Measurements from ENCODE around the gene ACTN4.
A peak's percentile ranks its signal among the peaks of the same experiment; 100 is the strongest.

Gene ACTN4

GRCh38 chr19:38619361-38620174, 27.9 kb upstream of the ACTN4 start:
- H3K27me3 ChIP-seq (ENCODE audit: insufficient read depth, low read length, poor library complexity): no peaks in the 10 kb centered on the region
- H3K4me3 ChIP-seq (ENCODE audit: low read depth in 1 of 2, low read length in 2 of 2): peak overlapping the region; percentile 56 to 86
- DNase-seq (no peak), ATAC-seq (ENCODE audit: insufficient read depth, low read depth) (peak; percentile 1; the same call in 2 of the 3 replicates)
- peak overlapping the region; percentile 99 for H3K4me2 ChIP-seq (ENCODE audit: insufficient read depth, low read length)
- H3K79me2 ChIP-seq (ENCODE audit: insufficient read depth, low read length): peaks cover 59% of the 10 kb centered on the region
- peak overlapping the region; percentile 88 for H3K27ac ChIP-seq (ENCODE audit: low read length)
- peak overlapping the region; percentile 81 for H2AFZ ChIP-seq (ENCODE audit: low read depth, low read length)
- H3K9me3 ChIP-seq (ENCODE audit: insufficient read depth, low read length, severe bottlenecking): no peaks in the 10 kb centered on the region
- peak overlapping the region; percentile 93 for H3K9ac ChIP-seq (ENCODE audit: low read depth, low read length)
- peaks cover 46% of the 10 kb centered on the region for H3K36me3 ChIP-seq (ENCODE audit: insufficient read depth, low read length)
- H3K4me1 ChIP-seq (ENCODE audit: insufficient read depth, low read length): peaks cover 48% of the 10 kb centered on the region
- no peak for TF ChIP-seq EZH2 (IDR thresholded peaks at IDR 0.05; ENCODE audit: borderline replicate concordance, low read depth, low read length, severe bottlenecking)
- TF ChIP-seq, protein P1, sequence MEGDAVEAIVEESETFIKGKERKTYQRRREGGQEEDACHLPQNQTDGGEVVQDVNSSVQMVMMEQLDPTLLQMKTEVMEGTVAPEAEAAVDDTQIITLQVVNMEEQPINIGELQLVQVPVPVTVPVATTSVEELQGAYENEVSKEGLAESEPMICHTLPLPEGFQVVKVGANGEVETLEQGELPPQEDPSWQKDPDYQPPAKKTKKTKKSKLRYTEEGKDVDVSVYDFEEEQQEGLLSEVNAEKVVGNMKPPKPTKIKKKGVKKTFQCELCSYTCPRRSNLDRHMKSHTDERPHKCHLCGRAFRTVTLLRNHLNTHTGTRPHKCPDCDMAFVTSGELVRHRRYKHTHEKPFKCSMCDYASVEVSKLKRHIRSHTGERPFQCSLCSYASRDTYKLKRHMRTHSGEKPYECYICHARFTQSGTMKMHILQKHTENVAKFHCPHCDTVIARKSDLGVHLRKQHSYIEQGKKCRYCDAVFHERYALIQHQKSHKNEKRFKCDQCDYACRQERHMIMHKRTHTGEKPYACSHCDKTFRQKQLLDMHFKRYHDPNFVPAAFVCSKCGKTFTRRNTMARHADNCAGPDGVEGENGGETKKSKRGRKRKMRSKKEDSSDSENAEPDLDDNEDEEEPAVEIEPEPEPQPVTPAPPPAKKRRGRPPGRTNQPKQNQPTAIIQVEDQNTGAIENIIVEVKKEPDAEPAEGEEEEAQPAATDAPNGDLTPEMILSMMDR (IDR thresholded peaks at IDR 0.05; ENCODE audit: borderline replicate concordance, extremely low read depth, low read length, poor library complexity, severe bottlenecking): no peak
- H4K20me1 ChIP-seq (ENCODE audit: insufficient read depth, low read length): peaks cover 26% of the 10 kb centered on the region

DNA sequence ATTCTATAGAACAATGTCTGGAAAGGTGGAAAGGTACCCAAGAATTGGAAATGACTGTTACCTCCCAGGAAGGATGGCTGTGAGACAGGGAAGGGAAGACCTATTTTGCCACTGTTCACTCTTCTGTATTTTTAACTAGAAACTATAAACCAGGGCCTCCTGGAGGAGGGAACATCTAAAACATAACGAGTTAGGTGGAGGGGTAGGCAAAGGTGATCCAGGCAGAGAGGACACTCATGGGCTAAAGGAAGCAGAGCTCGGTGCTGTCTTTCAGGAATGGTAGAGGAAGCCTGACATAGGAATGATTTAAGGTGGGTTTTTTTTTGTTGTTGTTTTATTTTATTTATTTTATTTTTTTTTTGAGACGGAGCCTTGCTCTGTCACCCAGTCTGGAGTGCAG, 22.6 kb upstream of the ACTN4 start:
- Histone ChIP-seq H3K27me3 (ENCODE audit: insufficient read depth, low read length, poor library complexity) (no peaks in the 10 kb centered on the region), H3K4me2 (ENCODE audit: insufficient read depth, low read length) (no peak overlapping the region), H4K20me1 (ENCODE audit: insufficient read depth, low read length) (peaks cover 27% of the 10 kb centered on the region), H3K36me3 (ENCODE audit: insufficient read depth, low read length) (peaks cover 91% of the 10 kb centered on the region), H3K79me2 (ENCODE audit: insufficient read depth, low read length) (peaks cover 20% of the 10 kb centered on the region), H3K4me1 (ENCODE audit: insufficient read depth, low read length) (peaks cover 13% of the 10 kb centered on the region), H3K9ac (ENCODE audit: low read depth, low read length) (no peak overlapping the region), H3K9me3 (ENCODE audit: insufficient read depth, low read length, severe bottlenecking) (no peaks in the 10 kb centered on the region), H2AFZ (ENCODE audit: low read depth, low read length) (no peak overlapping the region), H3K4me3 (ENCODE audit: low read depth in 1 of 2, low read length in 2 of 2) (no peak overlapping the region), H3K27ac (ENCODE audit: low read length) (no peak overlapping the region)
- no peak for DNase-seq
- TF ChIP-seq, protein P1 (IDR thresholded peaks at IDR 0.05; ENCODE audit: borderline replicate concordance, extremely low read depth, low read length, poor library complexity, severe bottlenecking): no peak
- TF ChIP-seq EZH2 (IDR thresholded peaks at IDR 0.05; ENCODE audit: borderline replicate concordance, low read depth, low read length, severe bottlenecking): no peak
- no peak for ATAC-seq (ENCODE audit: insufficient read depth, low read depth)

- H3K9me3 ChIP-seq (ENCODE audit: insufficient read depth, low read length, severe bottlenecking): no peaks in the 10 kb centered on the region
- peaks cover 18% of the 10 kb centered on the region for H4K20me1 ChIP-seq (ENCODE audit: insufficient read depth, low read length)
- peaks cover 87% of the 10 kb centered on the region for H3K36me3 ChIP-seq (ENCODE audit: insufficient read depth, low read length)
- H3K4me1 ChIP-seq (ENCODE audit: insufficient read depth, low read length): peaks cover 3% of the 10 kb centered on the region; the same call in 1 of the 2 replicates
- TF ChIP-seq EZH2 (IDR thresholded peaks at IDR 0.05; ENCODE audit: borderline replicate concordance, low read depth, low read length, severe bottlenecking): no peak
- TF ChIP-seq, protein P1 (IDR thresholded peaks at IDR 0.05; ENCODE audit: borderline replicate concordance, extremely low read depth, low read length, poor library complexity, severe bottlenecking): no peak
- H3K9ac ChIP-seq (ENCODE audit: low read depth, low read length): no peak overlapping the region
- H3K4me2 ChIP-seq (ENCODE audit: insufficient read depth, low read length): no peak overlapping the region
- no peak overlapping the region for H3K4me3 ChIP-seq (ENCODE audit: low read depth in 1 of 2, low read length in 2 of 2)
- H3K27ac ChIP-seq (ENCODE audit: low read length): no peak overlapping the region
- H3K27me3 ChIP-seq (ENCODE audit: insufficient read depth, low read length, poor library complexity): no peaks in the 10 kb centered on the region
- DNase-seq (no peak), ATAC-seq (ENCODE audit: insufficient read depth, low read depth) (no peak)
- peaks cover 5% of the 10 kb centered on the region for H3K79me2 ChIP-seq (ENCODE audit: insufficient read depth, low read length)
- no peak overlapping the region for H2AFZ ChIP-seq (ENCODE audit: low read depth, low read length)
Measured at GRCh38 chr19:38626401-38626800, 21.0 kb upstream of the ACTN4 start.

All from DND-41 (cell line).